ENCODE results near the gene PSPH. TPM values are rescaled to one million over a fixed set of nuclear protein-coding genes. Genes with fewer than 3 reads are reported as not detected.

Gene PSPH
- total and polyA plus RNA-seq, 10 of the 15 experiments (the other 5 are each of a cell fraction or from before 2014, with no cell fraction given): 5.2 to 36.4 (median 23.9) TPM

GRCh38 chr7:56051339-56052191 is at the start of gene PSPH, which contains the start of gene CCT6A (continued):
- TF ChIP-seq RELB (IDR thresholded peaks at IDR 0.05; ENCODE audit: low read depth) (peak; percentile 93), ZNF687 (IDR thresholded peaks at IDR 0.05) (peak; percentile 49; the same call in 1 of the 2 replicates), NR2C2 (IDR thresholded peaks at IDR 0.05; ENCODE audit: borderline replicate concordance, control insufficient read depth, insufficient read length, low read depth) (no peak), FOXK2 (IDR thresholded peaks at IDR 0.05) (no peak), RFX5 (IDR thresholded peaks at IDR 0.05; ENCODE audit: low read depth, low read length) (peak; percentile 61; the same call in 1 of the 2 replicates), MLLT1 (IDR thresholded peaks at IDR 0.05) (no peak), ATF7 (IDR thresholded peaks at IDR 0.05; ENCODE audit: low read depth) (peak; percentile 25; the same call in 1 of the 2 replicates), SMARCA5 (IDR thresholded peaks at IDR 0.05) (peak; percentile 67), ZBTB33 (IDR thresholded peaks at IDR 0.05) (no peak), FOS (IDR thresholded peaks at IDR 0.05; ENCODE audit: borderline replicate concordance, extremely low read depth, insufficient read length) (peak; percentile 71), BCL11A (IDR thresholded peaks at IDR 0.05; ENCODE audit: low read depth, low read length) (no peak), IRF3 (IDR thresholded peaks at IDR 0.05) (peak; percentile 77), NFXL1 (IDR thresholded peaks at IDR 0.05; ENCODE audit: borderline replicate concordance) (no peak), SUZ12 (IDR thresholded peaks at IDR 0.05; ENCODE audit: unreplicated experiment) (no peak), CHD1 (IDR thresholded peaks at IDR 0.05; ENCODE audit: low read depth, low read length) (0 out of 2 replicates have a peak, but pooled peaks have one; percentile 46), ETV6 (conservative IDR thresholded peaks at IDR 0.05 in 1 of 2, IDR thresholded peaks at IDR 0.05 in 1 of 2; ENCODE audit: borderline replicate concordance in 1 of 2, low read depth in 1 of 2) (0 out of 4 replicates have a peak, but pooled peaks of 1 of the 2 experiments have one; percentile 12), ZZZ3 (IDR thresholded peaks at IDR 0.05; ENCODE audit: control insufficient read depth, insufficient read length, low read depth) (no peak), ZSCAN29 (IDR thresholded peaks at IDR 0.05) (peak; percentile 59; the same call in 1 of the 2 replicates), JUNB (IDR thresholded peaks at IDR 0.05) (no peak)

All from GM12878 (cell line).